A172 (cell line): Measurements from ENCODE around the gene NRSN2. TPM values are rescaled to one million over a fixed set of nuclear protein-coding genes. Genes with fewer than 3 reads are reported as not detected.

Experiments
- DNase-seq: peaks from one replicate; pipeline ENCODE4 v3.0.0-alpha.2; 2015; ENCODE audit warnings: low spot score
- total RNA-seq: library from RNA; depleted of rRNA; stranded (reverse); fragments of >200 nt; shearing (Covaris generic); gene quantifications from 2 replicates; pipeline ENCODE4 v1.2.3, GENCODE V29; 2014; rRNA removed

NRSN2 gene
- 28.5 and 45.1 TPM in 2 replicates for total RNA-seq

DNA sequence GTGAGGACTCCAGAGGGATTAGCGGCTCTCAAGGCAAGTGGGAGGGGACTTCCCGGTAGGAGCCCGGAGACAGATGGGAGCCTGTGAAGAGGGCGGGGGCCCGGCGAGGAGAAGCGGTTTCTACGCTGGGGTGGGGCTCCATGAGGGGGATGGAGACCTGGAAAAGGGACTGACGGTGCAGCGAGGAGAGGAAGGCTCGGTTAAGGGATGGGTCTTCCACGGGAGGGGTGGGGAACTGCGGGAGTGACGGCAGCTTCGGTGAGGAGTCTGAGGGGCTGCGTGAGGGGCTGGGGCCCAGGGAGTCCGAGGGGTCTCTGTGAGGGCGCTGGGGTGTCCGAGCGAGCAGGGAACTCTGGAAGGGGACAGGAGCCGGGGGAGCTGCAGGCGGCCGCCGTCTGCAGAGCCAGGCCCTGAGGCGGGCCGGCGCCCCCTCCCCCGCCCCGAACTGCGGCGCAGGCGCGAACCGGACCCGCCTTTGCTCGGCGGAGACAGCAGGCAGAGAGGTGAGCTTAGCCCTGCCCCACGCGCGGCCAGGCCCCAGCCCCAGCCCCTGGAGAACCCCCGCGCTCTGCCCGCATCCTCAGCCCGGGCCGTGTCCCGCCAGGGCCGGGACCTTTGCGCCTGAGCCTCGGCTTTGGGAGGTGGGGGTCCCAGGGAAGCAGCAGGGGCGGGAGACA lies at the start of gene NRSN2:
Gene NRSN2, plus strand, starts transcription at position 472 of the 677 bp plus-strand sequence. CDS start 2,533 bp downstream, outside the sequence.
- DNase-seq = peak; percentile 78

DNA sequence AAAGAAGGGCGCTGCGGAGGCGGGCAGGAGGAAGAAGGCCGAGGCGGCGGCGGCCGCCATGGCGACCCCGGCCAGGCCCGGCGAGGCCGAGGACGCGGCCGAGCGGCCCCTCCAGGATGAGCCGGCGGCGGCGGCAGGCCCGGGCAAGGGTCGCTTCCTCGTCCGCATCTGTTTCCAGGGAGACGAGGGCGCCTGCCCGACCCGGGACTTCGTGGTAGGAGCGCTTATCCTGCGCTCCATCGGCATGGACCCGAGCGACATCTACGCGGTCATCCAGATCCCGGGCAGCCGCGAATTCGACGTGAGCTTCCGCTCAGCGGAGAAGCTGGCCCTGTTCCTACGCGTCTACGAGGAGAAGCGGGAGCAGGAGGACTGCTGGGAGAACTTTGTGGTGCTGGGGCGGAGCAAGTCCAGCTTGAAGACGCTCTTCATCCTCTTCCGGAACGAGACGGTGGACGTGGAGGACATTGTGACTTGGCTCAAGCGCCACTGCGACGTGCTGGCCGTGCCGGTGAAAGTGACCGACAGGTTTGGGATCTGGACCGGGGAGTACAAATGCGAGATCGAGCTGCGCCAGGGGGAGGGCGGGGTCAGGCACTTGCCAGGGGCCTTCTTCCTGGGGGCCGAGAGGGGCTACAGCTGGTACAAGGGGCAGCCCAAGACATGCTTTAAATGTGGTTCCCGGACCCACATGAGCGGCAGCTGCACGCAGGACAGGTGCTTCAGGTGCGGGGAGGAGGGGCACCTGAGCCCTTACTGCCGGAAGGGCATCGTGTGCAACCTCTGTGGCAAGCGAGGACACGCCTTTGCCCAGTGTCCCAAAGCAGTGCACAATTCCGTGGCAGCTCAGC lies 48.8 kb upstream of the NRSN2 start:
- peak; percentile 58 for DNase-seq

DNA sequence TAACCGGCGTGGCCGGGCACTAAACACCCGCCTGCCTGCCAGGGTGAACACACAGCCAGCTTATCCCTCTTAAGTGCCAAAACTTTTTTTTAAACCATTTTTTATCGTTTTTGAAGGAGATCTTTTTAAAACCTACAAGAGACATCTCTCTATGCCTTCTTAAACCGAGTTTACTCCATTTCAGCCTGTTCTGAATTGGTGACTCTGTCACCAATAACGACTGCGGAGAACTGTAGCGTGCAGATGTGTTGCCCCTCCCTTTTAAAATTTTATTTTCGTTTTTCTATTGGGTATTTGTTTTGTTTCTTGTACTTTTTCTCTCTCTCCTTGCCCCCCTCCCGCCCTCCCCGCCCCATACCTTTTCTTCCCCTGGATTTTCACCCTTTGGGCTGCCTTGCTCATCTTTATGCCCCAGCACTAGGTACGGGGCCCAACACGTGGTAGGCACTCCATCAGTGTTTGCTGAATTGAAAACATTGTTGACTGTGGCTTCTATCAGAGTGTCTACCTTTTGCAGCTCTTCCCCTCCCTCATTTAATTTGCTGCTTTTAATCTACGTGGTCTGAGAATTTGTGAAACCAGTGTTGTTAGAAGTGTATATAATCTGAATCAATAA lies 48.0 kb upstream of the NRSN2 start:
- DNase-seq = no peak

DNA sequence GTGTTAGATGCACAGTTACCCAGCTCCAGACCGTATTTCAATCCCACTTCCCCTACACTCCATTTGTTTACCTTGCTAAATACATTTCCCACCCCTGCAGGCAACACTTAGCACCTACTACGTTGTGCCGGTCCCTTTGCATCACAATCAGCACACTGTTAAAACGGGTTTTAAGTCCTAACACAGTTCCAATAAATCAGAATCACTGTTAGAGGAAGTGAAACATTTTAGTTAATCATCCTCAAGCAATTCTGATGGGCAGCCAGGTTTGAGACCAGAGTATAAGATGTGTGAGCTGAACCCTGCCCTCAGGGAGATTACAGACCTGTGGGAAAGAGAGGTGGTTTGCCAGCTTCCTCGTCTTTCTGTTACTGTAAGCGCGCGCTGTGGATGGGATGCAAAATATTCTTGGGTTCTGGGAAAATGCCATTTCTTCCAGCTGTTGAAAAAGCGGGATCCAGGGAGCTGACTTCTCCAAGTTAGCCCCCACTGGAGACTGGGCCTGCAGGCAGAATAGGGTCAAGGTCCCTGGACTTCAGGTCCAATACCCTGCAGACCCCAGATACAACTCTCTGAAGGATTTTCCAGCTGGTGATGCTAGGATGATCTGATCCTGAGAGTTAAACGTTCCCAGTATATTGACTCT lies 46.4 kb upstream of the NRSN2 start:
- DNase-seq = no peak

DNA sequence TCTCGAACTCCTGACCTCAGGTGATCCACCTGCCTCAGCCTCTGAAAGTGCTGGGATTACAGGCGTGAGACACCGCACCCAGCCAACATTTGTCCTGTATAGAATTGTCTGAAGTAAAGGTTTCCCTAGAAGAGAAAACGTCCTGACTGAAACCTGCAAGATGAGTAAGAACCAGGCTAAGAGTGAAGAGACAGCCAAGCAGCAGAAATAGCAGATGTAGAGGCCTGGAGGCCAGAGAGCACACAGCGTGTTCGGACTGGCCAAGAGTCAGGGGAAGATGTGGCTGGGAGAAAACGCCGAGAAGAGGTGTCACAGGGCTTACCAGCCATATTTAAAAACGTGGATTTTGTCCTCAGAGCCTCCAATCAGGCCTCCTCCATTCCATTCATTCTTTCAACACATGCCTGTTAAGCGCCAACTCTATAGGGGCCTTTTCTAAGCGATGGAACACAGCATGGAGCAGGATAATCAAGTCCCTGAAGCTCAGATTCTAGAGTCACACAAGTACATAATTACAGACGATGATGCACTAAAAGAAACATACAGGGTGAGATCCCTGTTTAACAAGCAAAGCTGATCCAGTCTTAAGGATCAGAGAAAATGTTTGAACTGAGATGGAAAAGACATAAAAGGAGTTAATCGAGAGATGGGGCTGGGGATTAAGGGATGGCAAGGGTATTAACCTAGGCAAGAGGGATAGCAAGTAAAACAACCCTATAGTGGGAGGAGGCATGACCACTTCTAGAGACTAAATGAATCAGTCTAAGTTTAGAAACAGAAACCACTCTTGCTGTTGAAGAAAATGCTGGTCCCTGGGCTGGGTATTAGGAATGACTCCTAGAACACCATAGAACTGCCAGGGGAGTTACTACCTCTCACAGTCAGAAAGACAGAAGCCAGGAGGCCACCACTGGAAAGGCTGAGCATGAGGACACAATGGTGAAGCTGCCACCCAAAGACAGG lies 44.7 kb upstream of the NRSN2 start:
- DNase-seq = no peak

DNA sequence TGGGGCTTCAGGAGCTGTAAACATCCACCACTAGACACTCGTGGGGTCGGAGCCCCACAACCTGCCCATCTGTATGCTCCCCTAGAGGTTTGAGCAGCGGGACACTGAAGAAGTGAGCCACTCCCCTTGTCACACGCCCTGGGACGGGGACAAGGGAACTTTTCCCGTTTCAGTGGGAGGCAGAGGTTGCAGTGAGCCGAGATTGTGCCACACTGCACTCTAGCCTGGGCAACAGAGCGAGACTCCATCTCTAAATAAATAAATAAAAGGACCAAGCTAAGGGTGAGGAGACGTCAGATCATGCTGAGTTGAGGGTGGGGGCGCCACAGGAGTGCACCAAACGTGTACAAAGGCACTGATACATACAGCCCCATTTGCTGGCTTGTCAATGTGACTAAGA lies 41.2 kb upstream of the NRSN2 start:
- DNase-seq = no peak

DNA sequence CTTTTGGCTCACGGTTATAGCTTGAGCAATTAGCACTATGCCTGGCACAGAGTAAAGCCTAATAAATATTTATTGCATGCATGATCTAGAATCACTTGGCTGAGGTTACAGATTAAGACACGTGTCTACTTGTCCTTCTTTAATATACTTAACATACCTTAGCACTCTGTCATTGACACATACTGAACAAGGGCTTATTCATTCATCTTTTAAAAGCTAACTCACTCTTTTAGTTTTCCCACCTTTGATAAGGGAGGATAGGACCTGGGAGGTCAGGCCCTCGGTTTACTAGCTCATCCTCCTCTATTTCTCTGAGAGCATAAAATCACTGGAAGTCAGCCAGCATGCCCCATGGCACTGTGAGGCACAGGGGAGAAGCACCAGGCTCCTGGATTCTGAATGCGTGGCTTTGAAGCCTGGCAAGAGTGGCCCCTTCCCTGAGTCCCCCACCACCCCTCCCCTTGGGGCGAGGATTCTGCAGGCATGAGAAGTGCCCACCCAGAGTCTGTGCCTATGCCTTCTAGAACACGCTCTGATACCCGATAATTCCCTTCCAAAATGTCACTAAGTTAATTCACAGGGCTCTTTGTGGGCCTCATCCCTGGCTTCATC lies 38.4 kb upstream of the NRSN2 start:
- DNase-seq = no peak

DNA sequence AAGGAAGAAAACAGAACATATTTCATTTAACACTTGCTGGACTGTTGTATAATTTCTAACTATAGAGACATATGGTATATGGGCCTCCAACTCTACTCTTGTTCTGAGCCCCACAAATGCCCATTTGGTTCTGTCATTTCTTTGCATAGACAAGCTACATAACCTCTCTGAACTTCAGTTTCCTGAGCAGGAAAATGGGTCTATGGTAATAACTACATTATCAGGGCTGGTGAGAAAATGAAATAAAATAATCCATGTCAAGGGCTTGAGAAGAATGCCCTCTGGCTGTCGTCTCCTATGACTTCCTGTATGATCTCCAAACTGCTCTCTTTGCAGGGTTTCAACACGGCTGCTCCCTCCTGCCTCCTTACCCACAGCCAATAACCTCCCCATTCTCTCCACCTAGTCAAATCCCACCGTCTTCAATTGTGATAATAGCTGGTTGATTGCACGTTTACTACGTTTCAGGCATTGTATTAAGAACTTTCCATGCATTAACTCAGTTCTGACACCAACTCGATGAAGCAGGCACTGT lies 37.5 kb upstream of the NRSN2 start:
- DNase-seq = no peak

- peak; percentile 98 for DNase-seq
Measured at GRCh38 chr20:309841-310644, 36.9 kb upstream of the NRSN2 start.

DNA sequence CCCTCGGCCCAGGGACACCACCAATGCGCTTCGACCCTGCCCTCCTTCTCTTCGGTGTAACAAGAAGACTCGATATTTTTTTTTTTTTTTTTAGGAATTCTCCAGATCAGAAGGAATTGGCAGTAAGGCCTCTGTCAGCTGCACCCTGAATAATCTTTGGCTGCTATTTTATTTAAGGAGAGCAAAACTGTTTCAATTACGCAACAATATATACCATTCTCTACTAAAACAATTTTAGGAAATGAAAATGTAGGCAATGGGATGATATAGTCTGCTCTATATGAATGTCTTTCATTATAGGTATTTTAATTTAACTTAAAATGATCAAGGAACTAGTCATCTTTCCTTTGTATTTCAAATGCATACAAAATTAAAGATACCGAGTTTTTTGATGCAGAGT lies 36.3 kb upstream of the NRSN2 start:
- no peak for DNase-seq

GRCh38 chr20:311609-312008 lies 35.3 kb upstream of the NRSN2 start:
- no peak for DNase-seq

DNA sequence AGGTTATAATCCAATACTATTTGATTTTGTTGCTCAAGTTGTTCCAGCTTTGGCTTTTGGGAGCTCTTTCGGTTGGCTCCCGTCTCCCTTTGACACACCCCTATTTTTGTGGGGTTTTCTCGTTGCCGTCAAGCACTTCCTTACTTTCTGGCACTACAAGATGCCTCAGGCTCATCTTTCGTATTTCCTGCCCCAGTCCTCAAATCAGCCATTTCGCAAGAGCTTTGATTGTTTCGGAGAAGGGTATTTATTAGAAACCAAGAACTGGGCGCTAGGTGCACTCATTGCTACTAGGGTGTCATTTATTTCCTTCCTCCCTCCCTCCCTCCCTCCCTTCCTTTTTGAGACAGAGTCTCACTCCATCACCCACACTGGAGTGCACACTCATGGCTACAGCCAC lies 34.8 kb upstream of the NRSN2 start:
- no peak for DNase-seq

DNA sequence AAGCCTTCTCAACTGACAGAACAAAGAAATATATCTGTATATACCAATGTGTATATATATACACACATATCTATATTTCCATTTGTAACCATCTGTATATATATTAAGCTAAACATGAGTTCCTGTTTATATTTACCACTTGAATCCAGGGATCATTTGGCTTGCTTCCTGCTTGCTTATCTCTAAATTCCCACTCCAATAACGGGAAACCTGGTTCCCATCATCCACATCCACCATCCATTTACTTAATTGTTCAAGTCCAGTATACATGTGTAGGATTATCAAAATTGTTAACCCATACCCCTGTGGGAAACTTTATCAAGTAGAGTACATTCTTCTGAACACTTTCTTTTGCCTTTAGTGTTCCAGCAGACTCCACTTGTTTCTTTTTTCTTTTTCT lies 34.0 kb upstream of the NRSN2 start:
- DNase-seq = no peak

GRCh38 chr20:313402-313801 lies 33.5 kb upstream of the NRSN2 start:
- DNase-seq = no peak

DNA sequence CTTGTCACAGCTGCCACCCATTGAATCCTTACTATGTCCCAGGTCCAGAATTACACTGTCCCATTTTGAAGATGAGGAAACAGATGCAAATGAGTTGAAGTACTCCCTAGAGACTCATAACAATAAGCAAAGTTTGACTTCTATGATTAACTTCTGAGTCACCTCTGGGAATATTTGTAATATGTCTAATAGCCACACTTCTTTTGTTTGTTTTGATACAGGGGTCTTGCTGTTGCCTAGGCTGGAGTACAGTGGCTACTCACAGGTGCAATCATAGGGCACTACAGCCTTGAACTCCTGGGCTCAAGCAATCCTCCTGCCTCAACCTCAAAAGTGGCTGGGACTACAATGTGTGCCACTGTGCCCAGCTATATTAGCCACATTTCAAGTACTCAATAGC lies 33.0 kb upstream of the NRSN2 start:
- DNase-seq = no peak

DNA sequence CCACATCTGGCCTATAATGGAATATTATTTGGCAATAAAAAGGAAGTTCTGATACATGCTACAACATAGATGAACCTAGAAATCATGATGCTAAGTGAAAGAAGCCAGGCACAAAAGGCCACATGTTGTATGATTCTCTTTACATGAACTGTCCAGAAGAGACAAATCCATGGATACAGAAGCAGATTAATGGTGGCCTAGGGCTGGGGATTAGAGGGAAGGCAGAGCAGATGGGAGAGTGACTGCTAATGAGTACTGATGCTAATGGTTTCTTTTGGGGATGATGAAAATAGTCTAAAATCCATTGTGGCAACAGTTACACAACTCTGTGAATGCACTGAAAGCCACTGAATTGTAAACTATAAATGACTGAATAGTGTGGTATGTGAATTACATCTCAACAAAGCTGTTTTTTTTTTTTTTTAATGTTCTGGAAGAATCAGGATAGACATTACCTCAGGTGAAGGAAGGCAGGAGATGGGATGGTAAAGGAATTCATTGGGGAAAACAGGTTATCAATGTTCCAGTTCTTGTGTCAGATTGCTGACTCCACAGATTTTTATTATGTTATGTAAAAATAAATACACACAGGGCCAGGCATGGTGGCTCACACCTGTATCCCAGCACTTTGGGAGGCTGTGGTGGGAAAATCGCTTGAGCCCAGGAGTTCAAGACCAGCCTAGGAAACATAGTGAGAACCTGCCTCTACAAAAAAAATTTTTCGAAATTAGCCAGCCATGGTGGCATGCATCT lies 30.4 kb upstream of the NRSN2 start:
- no peak for DNase-seq

DNA sequence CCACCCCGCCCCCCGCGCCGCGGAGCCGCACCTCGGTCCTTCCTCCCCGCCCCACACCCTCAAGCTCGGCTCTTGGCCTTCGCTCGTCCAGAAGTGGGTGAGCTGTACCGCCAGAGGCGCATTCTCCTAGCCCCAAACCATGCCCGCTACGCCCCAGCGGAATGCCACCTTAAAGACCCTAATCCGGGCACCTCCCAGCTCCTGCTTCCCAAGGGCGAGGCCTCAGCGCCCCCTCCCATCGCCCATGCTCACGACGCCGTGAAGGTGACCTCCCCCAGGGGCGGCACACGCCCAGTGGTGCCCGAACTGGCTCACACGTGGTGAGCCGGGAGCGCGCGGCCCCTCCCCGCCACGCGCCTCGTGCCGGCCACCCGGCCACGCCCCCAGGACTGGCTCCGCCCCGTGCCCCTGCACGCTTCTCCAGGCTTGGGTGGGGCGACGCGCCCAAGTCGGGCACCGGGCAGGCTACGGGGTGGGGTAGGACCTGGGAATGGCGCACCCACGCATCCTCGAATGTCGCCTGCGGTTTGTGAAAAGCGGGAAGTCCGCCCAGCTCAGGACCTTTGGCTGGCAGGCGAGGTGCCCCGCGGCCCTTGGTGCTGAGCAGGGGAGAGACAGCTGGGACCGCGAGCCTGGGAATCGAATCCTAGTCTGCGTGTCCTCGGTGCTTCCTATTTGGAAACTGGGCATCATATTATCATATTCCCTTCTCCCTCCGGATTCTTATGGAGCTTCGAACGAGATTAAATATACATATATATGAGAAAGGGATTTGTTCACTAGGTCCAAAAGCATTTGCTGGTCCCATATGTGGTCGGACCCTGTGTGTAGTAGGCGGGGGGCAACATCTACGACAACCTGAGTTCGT lies 22.5 kb upstream of the NRSN2 start:
- DNase-seq = peak; percentile 80
